WTC11 (cell line): Measurements from ENCODE around the gene IL36RN. TPM values are rescaled to one million over a fixed set of nuclear protein-coding genes. Genes with fewer than 3 reads are reported as not detected.

Source experiments
- ATAC-seq: fragments of 200-7000 bp; cut with Tn5 transposase; 2 replicates; pipeline ENCODE4 v1.10.0; 2021; ENCODE audit warnings: mild to moderate bottlenecking, moderate library complexity
- CTCF ChIA-PET: fragments of 300-600 bp; sonication (Branson Sonifier 250); formaldehyde crosslinking; loops from one replicate; lab custom pipeline; 2021; ENCODE audit warnings: antibody characterized with exemption; lab: Charles Lee
- POLR2A ChIA-PET: fragments of 350-600 bp; sonication (Branson Sonifier 250); formaldehyde crosslinking; loops from one replicate; lab custom pipeline; 2021; ENCODE audit warnings: antibody characterized with exemption; lab: Charles Lee
- DNase-seq: peaks from one replicate; pipeline ENCODE4 v3.0.0; 2021; ENCODE audit warnings: low spot score
- H3K27ac Mint-ChIP-seq: 2 replicates; pipeline ENCODE4 v1.8.0; 2021; ENCODE audit warnings: mixed read lengths
- H3K27me3 Mint-ChIP-seq: 2 replicates; pipeline ENCODE4 v1.8.0; 2021; ENCODE audit warnings: low read depth, mild to moderate bottlenecking, moderate library complexity, mixed read lengths
- H3K36me3 Mint-ChIP-seq: 2 replicates; pipeline ENCODE4 v1.8.0; 2021; ENCODE audit warnings: mixed read lengths
- H3K4me1 Mint-ChIP-seq: 2 replicates; pipeline ENCODE4 v1.8.0; 2022; ENCODE audit warnings: mixed read lengths
- H3K4me3 Mint-ChIP-seq: 2 replicates; pipeline ENCODE4 v1.8.0; 2021; ENCODE audit warnings: mild to moderate bottlenecking, moderate library complexity, mixed read lengths
- H3K9me3 Mint-ChIP-seq: 2 replicates; pipeline ENCODE4 v1.8.0; 2021; ENCODE audit warnings: mixed read lengths
- EMX1 ChIP-seq: fragments of 250-450 bp; sonication (Bioruptor Pico); IDR thresholded peaks from 2 replicates; pipeline ENCODE4 v1.8.0; 2021; ENCODE audit warnings: mild to moderate bottlenecking
- HMGA2 ChIP-seq: fragments of 250-450 bp; sonication (Bioruptor Pico); IDR thresholded peaks from 2 replicates; pipeline ENCODE4 v1.4.0; 2021; ENCODE audit warnings: mild to moderate bottlenecking, moderate library complexity
- IRF2 ChIP-seq: sonication (generic); formaldehyde crosslinking; IDR thresholded peaks from 2 replicates; pipeline ENCODE4 v1.8.0; 2022; ENCODE audit warnings: low read depth, missing genetic modification reagents, borderline replicate concordance
- MXD4 ChIP-seq: fragments of 250-450 bp; sonication (Bioruptor Pico); IDR thresholded peaks from 2 replicates; pipeline ENCODE4 v1.8.0; 2021; ENCODE audit warnings: mild to moderate bottlenecking, moderate library complexity, borderline replicate concordance
- MYBL2 ChIP-seq: sonication (generic); formaldehyde crosslinking; IDR thresholded peaks from 2 replicates; pipeline ENCODE4 v1.8.1; 2023; ENCODE audit warnings: mild to moderate bottlenecking, moderate library complexity, missing genetic modification reagents
- ZBTB21 ChIP-seq: sonication (generic); formaldehyde crosslinking; IDR thresholded peaks from 2 replicates; pipeline ENCODE4 v1.8.1; 2023; ENCODE audit warnings: mild to moderate bottlenecking, missing genetic modification reagents, borderline replicate concordance
- ZBTB43 ChIP-seq: sonication (generic); formaldehyde crosslinking; IDR thresholded peaks from 2 replicates; pipeline ENCODE4 v1.8.1; 2023; ENCODE audit warnings: mild to moderate bottlenecking, missing genetic modification reagents
- ZNF138 ChIP-seq: sonication (generic); formaldehyde crosslinking; conservative IDR thresholded peaks from 2 replicates; pipeline ENCODE4 v1.8.1; 2022; ENCODE audit warnings: mild to moderate bottlenecking, moderate library complexity, missing genetic modification reagents
- ZNF281 ChIP-seq: sonication (generic); formaldehyde crosslinking; IDR thresholded peaks from 2 replicates; pipeline ENCODE4 v1.8.0; 2023; ENCODE audit warnings: mild to moderate bottlenecking, missing genetic modification reagents
- ZNF396 ChIP-seq: fragments of 250-450 bp; sonication (Bioruptor Pico); IDR thresholded peaks from 2 replicates; pipeline ENCODE4 v1.8.0; 2021; ENCODE audit warnings: mild to moderate bottlenecking, moderate library complexity, borderline replicate concordance
- ZNF425 ChIP-seq: fragments of 250-450 bp; sonication (Bioruptor Pico); conservative IDR thresholded peaks from 2 replicates; pipeline ENCODE4 v1.9.0; 2021; ENCODE audit warnings: mild to moderate bottlenecking
- ZNF512 ChIP-seq: sonication (generic); formaldehyde crosslinking; IDR thresholded peaks from 2 replicates; pipeline ENCODE4 v1.8.1; 2022; ENCODE audit warnings: missing genetic modification reagents, borderline replicate concordance
- total RNA-seq: library from RNA; stranded (reverse); gene quantifications from 3 replicates; pipeline ENCODE4 v1.2.3, GENCODE V29; 2021
- TF ChIP-seq, protein P1 (sequence below): sonication (generic); formaldehyde crosslinking; IDR thresholded peaks from 2 replicates; pipeline ENCODE4 v1.8.1; 2023; ENCODE audit warnings: mild to moderate bottlenecking, missing genetic modification reagents, borderline replicate concordance
- TF ChIP-seq, protein P2 (sequence below): sonication (generic); formaldehyde crosslinking; IDR thresholded peaks from 2 replicates; pipeline ENCODE4 v1.8.1; 2023; ENCODE audit warnings: mild to moderate bottlenecking, missing genetic modification reagents, moderate library complexity
- TF ChIP-seq, protein P3 (sequence below): sonication (generic); formaldehyde crosslinking; IDR thresholded peaks from 2 replicates; pipeline ENCODE4 v1.8.0; 2023; ENCODE audit warnings: missing genetic modification reagents
- TF ChIP-seq, protein P4 (sequence below): fragments of 250-450 bp; sonication (Bioruptor Pico); IDR thresholded peaks from 2 replicates; pipeline ENCODE4 v1.9.0; 2021; ENCODE audit warnings: mild to moderate bottlenecking, borderline replicate concordance

Gene IL36RN
- total RNA-seq, 1 experiment from 2014 or later, result not detected

GRCh38 chr2:113054066-113054465, 4.9 kb upstream of the IL36RN start (continued):
- TF ChIP-seq, protein P1, sequence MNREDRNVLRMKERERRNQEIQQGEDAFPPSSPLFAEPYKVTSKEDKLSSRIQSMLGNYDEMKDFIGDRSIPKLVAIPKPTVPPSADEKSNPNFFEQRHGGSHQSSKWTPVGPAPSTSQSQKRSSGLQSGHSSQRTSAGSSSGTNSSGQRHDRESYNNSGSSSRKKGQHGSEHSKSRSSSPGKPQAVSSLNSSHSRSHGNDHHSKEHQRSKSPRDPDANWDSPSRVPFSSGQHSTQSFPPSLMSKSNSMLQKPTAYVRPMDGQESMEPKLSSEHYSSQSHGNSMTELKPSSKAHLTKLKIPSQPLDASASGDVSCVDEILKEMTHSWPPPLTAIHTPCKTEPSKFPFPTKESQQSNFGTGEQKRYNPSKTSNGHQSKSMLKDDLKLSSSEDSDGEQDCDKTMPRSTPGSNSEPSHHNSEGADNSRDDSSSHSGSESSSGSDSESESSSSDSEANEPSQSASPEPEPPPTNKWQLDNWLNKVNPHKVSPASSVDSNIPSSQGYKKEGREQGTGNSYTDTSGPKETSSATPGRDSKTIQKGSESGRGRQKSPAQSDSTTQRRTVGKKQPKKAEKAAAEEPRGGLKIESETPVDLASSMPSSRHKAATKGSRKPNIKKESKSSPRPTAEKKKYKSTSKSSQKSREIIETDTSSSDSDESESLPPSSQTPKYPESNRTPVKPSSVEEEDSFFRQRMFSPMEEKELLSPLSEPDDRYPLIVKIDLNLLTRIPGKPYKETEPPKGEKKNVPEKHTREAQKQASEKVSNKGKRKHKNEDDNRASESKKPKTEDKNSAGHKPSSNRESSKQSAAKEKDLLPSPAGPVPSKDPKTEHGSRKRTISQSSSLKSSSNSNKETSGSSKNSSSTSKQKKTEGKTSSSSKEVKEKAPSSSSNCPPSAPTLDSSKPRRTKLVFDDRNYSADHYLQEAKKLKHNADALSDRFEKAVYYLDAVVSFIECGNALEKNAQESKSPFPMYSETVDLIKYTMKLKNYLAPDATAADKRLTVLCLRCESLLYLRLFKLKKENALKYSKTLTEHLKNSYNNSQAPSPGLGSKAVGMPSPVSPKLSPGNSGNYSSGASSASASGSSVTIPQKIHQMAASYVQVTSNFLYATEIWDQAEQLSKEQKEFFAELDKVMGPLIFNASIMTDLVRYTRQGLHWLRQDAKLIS (CRISPR knock-in tag), result no peak

- Mint-ChIP-seq H3K27ac (no peak overlapping the region), H3K27me3 (peaks cover 79% of the 10 kb centered on the region), H3K4me1 (no peaks in the 10 kb centered on the region), H3K9me3 (peaks cover 48% of the 10 kb centered on the region), H3K4me3 (no peak overlapping the region), H3K36me3 (peaks cover 31% of the 10 kb centered on the region)
- ATAC-seq (no peak), DNase-seq (no peak)
- ChIA-PET CTCF (no interaction called here), POLR2A (no interaction called here)
- TF ChIP-seq ZNF138 (CRISPR knock-in tag) (no peak), MXD4 (CRISPR knock-in tag) (no peak), IRF2 (CRISPR knock-in tag) (no peak), MYBL2 (CRISPR knock-in tag) (no peak), ZBTB43 (CRISPR knock-in tag) (no peak), EMX1 (CRISPR knock-in tag) (no peak), ZBTB21 (CRISPR knock-in tag) (no peak), HMGA2 (CRISPR knock-in tag) (no peak), ZNF425 (no peak), ZNF396 (no peak), ZNF281 (CRISPR knock-in tag) (no peak), ZNF512 (no peak)
- TF ChIP-seq, protein P2, sequence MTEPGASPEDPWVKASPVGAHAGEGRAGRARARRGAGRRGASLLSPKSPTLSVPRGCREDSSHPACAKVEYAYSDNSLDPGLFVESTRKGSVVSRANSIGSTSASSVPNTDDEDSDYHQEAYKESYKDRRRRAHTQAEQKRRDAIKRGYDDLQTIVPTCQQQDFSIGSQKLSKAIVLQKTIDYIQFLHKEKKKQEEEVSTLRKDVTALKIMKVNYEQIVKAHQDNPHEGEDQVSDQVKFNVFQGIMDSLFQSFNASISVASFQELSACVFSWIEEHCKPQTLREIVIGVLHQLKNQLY (CRISPR knock-in tag), result no peak
- TF ChIP-seq, protein P3, sequence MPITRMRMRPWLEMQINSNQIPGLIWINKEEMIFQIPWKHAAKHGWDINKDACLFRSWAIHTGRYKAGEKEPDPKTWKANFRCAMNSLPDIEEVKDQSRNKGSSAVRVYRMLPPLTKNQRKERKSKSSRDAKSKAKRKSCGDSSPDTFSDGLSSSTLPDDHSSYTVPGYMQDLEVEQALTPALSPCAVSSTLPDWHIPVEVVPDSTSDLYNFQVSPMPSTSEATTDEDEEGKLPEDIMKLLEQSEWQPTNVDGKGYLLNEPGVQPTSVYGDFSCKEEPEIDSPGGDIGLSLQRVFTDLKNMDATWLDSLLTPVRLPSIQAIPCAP (CRISPR knock-in tag), result no peak
- TF ChIP-seq, protein P4, sequence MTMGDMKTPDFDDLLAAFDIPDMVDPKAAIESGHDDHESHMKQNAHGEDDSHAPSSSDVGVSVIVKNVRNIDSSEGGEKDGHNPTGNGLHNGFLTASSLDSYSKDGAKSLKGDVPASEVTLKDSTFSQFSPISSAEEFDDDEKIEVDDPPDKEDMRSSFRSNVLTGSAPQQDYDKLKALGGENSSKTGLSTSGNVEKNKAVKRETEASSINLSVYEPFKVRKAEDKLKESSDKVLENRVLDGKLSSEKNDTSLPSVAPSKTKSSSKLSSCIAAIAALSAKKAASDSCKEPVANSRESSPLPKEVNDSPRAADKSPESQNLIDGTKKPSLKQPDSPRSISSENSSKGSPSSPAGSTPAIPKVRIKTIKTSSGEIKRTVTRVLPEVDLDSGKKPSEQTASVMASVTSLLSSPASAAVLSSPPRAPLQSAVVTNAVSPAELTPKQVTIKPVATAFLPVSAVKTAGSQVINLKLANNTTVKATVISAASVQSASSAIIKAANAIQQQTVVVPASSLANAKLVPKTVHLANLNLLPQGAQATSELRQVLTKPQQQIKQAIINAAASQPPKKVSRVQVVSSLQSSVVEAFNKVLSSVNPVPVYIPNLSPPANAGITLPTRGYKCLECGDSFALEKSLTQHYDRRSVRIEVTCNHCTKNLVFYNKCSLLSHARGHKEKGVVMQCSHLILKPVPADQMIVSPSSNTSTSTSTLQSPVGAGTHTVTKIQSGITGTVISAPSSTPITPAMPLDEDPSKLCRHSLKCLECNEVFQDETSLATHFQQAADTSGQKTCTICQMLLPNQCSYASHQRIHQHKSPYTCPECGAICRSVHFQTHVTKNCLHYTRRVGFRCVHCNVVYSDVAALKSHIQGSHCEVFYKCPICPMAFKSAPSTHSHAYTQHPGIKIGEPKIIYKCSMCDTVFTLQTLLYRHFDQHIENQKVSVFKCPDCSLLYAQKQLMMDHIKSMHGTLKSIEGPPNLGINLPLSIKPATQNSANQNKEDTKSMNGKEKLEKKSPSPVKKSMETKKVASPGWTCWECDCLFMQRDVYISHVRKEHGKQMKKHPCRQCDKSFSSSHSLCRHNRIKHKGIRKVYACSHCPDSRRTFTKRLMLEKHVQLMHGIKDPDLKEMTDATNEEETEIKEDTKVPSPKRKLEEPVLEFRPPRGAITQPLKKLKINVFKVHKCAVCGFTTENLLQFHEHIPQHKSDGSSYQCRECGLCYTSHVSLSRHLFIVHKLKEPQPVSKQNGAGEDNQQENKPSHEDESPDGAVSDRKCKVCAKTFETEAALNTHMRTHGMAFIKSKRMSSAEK (CRISPR knock-in tag), result no peak
Observed at GRCh38 chr2:113056521-113056920, 2.5 kb upstream of the IL36RN start.
